Kidney tubule cell (primary cell): ENCODE measurements around the gene HSP90AB1.
"Not testable (repeated sequence)": the region's sequence is repeated elsewhere in the genome, so short reads cannot be mapped to it uniquely, and the experiment has no call there.

Source experiments
- DNase-seq: peaks from one replicate; pipeline ENCODE4 v3.0.0-alpha.2; 2018; ENCODE audit warnings: low spot score

The HSP90AB1 gene

DNA sequence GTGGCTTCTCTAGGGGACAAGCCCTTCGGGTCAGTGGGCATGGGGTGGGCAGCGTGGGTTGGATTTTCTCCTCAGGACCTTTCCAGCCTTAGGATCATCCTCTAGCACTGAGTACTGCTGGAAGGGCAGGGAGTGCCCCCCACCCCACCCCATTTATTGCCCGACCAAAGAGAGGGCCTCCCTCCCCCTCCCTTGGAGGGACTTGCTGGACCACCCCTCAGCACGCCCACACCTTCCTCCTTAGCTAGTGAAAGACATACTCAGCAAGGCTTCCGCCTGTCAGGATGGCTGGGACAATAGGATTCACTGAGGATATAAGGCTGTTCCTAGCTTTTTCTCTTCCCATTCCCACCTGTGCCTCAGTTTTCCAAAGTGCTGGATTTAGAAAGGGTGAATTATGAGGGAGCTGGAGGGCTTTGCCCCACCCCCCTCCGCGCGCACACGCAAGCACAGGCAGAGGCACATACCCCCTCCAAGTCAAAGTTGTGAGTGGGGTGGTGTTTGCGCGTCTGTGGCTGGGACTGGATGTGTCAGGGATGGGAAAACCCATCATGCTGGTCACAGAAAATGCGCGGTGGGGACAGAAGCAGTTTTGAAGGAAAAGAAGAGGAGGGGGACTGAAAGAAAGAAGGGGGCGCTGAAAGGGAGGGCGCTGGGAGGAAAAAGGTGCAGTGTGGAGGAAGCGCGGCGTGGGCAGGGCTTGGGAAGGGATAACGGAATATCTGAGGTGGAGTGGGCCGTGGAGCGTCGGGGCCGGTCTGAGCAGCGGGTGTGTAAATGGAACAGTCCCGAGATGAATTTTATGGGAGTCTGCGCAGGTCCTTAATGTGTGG lies 24.2 kb upstream of the HSP90AB1 start:
- no peak for DNase-seq

DNA sequence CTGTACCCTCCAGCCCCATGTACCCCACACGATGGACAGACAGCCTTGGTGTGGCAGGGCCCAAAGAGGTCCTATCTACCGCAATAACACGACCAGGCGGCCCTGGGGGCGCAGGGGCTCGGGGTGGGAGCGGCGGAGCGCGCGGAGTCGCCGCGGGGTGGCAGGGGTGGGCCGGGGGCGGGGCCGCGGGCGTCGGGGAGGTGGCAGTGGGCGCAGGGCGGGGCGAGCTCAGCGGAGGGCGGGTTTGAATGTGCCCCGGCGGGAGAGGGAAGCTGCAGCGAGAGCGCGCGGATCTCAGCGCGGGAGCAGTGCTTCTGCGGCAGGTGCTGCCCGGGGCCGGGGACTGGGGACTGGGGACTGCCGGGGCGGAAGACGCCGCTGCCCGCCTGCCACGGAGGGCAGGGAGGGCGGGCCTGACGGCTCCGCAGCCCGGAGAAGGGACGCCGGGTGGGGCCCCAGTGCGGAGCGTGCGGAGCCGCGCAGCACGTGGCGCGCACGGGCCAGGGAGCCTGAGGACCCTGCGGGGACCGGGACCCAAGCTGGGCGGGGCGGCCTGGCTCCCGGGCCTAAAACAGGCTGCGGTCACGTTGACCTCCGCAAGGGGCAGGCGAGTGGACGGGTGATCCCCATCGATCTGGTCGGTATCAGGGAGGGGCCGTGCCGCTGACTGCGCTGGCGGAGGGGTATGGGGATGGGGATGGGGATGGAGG lies 23.4 kb upstream of the HSP90AB1 start, which contains the start of gene SLC29A1:
Gene SLC29A1, plus strand, starts transcription at position 277 of the 710 bp plus-strand sequence. CDS start 3,719 bp downstream, outside the sequence.
- peak; percentile 71 for DNase-seq

DNA sequence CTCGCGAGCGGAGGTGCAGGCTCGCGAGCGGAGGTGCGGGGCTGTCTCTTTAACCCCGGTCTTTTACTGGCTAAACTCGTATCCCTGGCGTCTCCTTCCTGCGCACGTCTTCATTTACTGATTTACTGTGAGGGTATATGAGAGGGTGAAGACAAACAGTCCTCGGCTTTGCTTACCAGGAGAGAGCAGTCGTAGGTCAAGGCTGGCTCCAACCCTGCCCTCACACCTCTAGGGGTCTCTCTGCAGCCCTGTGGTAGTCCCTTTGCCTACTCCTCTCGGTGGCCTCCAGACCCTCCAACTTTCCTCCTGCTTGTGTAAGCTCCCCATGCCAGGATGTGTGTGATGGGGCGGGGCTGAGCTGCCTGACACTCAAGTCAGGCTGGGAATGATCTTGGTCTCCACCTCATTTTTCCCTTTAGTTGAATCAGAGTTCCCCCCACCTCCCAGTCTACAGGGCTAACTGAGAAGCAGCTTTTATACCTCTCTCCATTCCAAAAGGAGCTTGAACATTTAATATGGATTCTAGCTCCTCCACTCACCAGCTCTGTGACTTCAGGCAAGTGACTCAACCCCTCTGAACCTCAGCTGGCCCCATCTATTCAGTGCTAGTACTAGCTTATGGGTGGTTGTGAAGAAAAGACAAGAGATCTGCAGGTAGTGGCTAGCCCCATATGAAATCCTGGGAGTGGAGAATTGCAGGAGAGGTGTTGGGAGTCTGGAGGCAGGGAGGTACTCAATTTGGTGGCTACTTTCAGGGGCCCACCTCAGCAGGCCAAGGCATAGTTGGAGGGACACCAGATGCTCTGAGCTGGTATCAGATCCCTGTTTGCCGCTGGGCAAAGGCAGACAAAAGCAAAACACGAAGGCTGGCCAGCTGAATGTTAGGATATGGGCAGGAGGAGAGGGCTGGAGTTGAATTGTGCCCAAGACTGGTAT lies 22.6 kb upstream of the HSP90AB1 start:
- DNase-seq = peak; percentile 46

DNA sequence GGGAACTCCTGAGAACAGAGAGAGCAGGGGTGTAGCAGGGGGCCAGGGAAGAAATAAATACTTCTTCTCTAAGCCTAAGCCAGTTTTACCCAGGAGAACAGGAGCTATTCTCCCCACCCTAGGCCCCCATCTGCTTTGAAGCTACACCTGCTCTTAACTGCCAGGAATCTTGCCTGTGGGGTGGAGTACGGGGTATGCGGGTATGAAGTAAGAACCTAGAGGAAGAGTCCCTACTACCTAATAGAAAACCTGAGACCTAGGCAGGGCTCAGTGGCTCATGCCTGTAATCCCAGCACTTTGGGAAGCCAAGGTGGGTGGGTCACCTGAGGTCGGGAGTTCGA lies 22.0 kb upstream of the HSP90AB1 start:
- no peak for DNase-seq

DNA sequence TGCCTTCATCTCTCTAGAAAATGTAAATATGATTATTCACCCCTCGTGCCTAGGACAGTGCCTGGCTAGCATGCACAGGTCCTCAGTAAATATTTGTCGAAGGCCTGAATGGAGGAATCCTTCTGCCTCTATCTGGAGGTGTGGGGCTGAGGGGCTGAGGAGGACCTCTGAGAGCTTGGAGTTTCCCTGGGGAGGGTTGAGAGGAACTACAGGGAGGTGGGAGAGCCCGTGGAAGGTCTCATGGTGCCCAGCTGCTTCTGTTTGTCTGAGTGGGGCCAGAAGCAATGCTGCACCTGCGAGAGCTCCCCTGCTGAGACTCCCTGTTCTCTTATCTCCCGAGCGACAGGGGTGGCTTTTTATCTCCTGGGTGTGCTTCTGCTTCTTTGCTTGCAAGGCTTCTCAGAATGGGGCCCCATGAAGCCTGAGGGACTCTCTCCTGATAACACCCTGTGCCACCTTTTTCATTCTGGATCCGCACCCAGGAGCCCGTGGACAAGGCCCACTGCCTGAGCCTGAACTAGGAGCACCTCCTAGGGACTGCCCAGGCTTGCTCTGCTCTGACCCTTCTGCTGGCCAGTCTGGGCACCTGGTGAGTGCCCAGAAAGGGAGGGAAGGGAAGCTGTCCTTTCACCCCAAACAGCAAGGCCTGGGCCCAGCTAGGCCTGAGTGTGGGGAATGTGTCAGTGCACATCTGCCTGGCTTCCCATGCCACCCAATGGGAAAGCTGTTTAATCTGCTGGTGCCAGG lies 21.1 kb upstream of the HSP90AB1 start:
- DNase-seq = no peak

GRCh38 chr6:44226368-44227147 lies 20.3 kb upstream of the HSP90AB1 start:
- no peak for DNase-seq

- DNase-seq = no peak
These were observed 19.6 kb upstream of the HSP90AB1 start for GRCh38 chr6:44227148-44227793.

DNA sequence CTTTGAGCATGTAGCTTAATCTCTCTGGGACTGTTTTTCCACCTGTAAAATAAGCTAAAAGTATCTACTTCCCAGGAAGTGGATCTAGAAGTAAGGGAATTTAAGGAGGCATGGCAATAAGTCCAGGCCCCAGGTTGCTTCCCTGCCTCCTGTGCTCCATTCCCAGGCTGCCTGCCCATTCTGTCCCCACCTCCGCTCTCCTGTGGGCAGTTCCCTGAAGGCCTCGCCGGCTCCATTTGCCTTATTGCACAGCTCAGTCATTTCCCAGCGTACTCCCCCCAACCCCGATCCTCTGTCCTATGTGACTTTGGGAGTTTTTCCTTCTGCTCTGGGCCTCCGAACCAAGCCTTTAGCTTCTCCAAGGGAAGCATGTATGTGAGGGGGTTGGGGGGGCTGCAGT lies 18.9 kb upstream of the HSP90AB1 start:
- no peak for DNase-seq

- no peak for DNase-seq
These were observed 18.5 kb upstream of the HSP90AB1 start for GRCh38 chr6:44228433-44228832.

GRCh38 chr6:44228836-44229235 lies 18.1 kb upstream of the HSP90AB1 start:
- no peak for DNase-seq

DNA sequence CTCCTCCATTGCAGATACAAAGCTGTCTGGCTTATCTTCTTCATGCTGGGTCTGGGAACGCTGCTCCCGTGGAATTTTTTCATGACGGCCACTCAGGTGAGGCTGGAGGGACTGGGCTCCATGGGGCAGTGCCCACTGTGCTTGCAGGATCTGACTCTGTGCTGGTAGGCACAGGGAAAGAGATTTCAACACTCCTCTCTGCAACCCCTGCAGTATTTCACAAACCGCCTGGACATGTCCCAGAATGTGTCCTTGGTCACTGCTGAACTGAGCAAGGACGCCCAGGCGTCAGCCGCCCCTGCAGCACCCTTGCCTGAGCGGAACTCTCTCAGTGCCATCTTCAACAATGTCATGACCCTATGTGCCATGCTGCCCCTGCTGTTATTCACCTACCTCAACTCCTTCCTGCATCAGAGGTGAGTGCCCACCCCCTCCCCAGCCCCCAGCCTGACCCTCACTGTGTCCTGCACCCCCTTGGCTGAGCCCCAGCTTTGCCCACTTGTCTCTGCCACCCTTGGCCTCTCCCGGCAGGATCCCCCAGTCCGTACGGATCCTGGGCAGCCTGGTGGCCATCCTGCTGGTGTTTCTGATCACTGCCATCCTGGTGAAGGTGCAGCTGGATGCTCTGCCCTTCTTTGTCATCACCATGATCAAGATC lies 17.4 kb upstream of the HSP90AB1 start:
- no peak for DNase-seq

GRCh38 chr6:44230034-44230675 lies 16.7 kb upstream of the HSP90AB1 start:
- no peak for DNase-seq

DNA sequence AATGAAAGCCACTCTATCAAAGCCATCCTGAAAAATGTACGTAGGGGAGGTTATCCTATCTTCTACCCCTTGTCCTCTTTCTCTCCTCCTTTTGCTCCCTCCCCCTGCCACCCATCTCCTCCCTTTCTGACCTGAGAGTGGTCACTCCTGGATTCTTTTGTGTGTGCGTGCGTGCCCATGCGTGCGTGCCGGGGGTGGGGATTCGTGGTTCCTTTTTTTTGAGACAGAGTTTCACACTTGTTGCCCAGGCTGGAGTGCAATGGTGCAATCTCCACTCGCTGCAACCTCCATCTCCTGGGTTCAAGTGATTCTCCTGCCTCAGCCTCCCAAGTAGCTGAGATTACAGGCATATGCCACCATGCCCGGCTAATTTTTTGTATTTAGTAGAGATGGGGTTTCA lies 15.5 kb upstream of the HSP90AB1 start:
- not testable (repeated sequence) for DNase-seq

DNA sequence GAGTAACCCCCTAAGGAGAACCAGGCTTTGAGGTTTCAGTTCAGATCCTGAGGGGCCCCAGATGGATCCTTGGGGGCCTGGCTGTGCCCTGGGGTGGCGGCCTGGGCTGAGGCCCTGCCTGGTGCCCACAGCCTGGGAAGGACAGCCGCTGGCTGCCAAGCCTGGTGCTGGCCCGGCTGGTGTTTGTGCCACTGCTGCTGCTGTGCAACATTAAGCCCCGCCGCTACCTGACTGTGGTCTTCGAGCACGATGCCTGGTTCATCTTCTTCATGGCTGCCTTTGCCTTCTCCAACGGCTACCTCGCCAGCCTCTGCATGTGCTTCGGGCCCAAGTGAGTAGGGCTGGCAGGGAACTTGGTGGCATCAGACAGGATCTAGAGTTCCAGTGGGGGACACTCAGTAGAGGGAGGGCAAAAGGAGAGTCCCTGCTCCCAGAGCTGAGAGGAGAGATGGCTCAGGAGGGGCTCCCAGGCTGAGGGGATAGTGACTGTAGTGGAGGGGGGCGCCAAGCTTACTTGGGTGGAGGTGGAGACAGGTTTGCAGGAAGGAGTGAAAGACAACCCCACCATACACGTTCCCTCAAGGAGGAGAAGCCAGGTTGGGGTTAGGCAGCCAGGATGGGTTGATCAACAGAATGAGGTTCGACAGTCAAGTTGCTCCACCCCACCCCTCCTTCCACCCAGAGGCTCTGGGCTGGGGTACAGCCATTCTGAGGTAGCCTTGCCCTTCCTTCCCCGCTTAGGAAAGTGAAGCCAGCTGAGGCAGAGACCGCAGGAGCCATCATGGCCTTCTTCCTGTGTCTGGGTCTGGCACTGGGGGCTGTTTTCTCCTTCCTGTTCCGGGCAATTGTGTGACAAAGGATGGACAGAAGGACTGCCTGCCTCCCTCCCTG lies 14.0 kb upstream of the HSP90AB1 start:
- no peak for DNase-seq

DNA sequence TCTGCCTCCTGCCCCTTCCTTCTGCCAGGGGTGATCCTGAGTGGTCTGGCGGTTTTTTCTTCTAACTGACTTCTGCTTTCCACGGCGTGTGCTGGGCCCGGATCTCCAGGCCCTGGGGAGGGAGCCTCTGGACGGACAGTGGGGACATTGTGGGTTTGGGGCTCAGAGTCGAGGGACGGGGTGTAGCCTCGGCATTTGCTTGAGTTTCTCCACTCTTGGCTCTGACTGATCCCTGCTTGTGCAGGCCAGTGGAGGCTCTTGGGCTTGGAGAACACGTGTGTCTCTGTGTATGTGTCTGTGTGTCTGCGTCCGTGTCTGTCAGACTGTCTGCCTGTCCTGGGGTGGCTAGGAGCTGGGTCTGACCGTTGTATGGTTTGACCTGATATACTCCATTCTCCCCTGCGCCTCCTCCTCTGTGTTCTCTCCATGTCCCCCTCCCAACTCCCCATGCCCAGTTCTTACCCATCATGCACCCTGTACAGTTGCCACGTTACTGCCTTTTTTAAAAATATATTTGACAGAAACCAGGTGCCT lies 13.3 kb upstream of the HSP90AB1 start:
- DNase-seq = no peak

DNA sequence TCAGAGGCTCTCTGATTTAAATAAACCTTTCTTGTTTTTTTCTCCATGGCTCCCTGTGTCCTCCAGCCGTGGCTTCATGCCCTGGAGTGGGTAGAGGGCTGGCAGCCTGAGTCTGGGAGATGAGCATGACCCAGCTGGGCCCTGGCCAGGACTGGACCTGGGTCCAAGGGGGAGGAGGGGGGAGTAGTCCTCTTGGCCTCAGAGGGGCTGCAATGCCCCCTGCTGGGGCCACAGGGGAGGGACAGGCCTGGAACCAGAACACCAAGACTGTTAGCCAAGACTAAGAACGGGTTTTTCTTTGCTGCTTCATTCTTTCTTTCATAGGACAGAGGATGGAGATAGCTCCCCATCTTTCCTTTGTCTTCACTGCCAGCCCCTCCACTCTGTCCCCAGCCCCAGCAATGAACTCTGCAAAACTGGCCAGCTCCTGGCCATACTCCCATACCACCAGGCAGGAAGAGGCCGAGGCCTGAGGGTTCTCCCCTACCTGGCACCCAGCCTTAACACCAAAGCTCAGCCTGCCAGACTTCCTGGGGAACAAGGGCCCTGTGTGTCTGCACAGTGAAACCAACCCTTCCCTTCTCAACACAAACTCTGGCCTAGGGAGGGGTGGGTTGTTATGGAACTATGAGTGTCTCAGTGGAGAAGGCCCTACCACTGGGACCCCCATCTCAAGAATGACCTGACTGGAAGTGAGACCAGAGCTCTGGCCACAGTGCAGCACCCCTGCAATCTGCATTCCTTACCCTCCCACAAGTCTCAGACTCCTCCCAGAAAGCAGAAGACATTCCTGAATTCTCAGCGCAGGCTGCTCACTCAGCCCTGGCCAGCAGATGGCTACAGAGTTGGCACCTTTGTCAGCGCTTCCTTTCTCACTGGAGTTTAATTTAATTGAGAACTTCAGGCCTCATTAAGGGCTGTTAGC lies 12.5 kb upstream of the HSP90AB1 start:
- DNase-seq = peak; percentile 88

DNA sequence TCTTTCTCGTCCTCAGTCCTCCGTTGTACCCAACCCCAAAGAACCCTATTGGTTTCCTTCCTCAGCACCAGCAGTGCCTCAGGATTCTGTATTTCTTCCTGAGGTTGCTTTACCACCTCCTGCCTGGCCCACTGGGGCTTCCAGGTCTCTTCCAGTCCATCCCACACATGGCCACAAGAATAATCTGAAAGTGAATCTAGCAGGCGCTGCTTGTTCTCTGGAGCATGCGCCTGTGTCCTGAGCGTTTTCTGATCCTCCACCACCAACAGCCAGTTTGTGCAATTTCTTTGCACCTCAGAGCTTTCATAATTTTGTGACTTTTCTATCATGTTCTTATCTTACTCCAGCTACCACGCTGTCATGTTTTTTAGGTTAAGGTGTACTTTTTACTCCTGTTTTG lies 11.6 kb upstream of the HSP90AB1 start:
- no peak for DNase-seq
